Fibroblast of the aortic adventitia (primary cell): Measurements from ENCODE around the gene CCDC160. TPM values are rescaled to one million over a fixed set of nuclear protein-coding genes. Genes with fewer than 3 reads are reported as not detected.
"Not testable (repeated sequence)": the region's sequence is repeated elsewhere in the genome, so short reads cannot be mapped to it uniquely, and the experiment has no call there.

Experiments
- DNase-seq: peaks from one replicate; pipeline ENCODE4 v3.0.0-alpha.2; 2010; ENCODE audit warnings: low read depth
- H3K4me3 ChIP-seq: 2 replicates; pipeline ENCODE4 v1.5.1; 2011; ENCODE audit warnings: low read depth, mild to moderate bottlenecking, control low read depth, low read length, moderate library complexity
- CTCF ChIP-seq: IDR thresholded peaks from 2 replicates; pipeline ENCODE4 v1.5.1; 2011; ENCODE audit warnings: mild to moderate bottlenecking, low read length, control low read depth, inconsistent platforms; ENCODE audit not compliant: insufficient read depth
- total RNA-seq: library from RNA; depleted of rRNA; stranded (reverse); fragments of >200 nt; gene quantifications from 2 replicates; pipeline ENCODE4 v1.2.3, GENCODE V29; 2012; ENCODE audit warnings: low replicate concordance

CCDC160 gene
- total RNA-seq, 1 donor: not detected

- DNase-seq: no peak
- TF ChIP-seq CTCF: no peak
- no peak overlapping the region for H3K4me3 ChIP-seq
Measured at GRCh38 chrX:134235236-134235635, 1.7 kb upstream of the CCDC160 start.

GRCh38 chrX:134238144-134238543, 1.2 kb downstream of the CCDC160 start:
- H3K4me3 ChIP-seq, DNase-seq: not testable (repeated sequence)

- DNase-seq: no peak
- H3K4me3 ChIP-seq: no peak overlapping the region
- no peak for TF ChIP-seq CTCF
Measured at GRCh38 chrX:134239016-134239415, 2.0 kb downstream of the CCDC160 start.

DNA sequence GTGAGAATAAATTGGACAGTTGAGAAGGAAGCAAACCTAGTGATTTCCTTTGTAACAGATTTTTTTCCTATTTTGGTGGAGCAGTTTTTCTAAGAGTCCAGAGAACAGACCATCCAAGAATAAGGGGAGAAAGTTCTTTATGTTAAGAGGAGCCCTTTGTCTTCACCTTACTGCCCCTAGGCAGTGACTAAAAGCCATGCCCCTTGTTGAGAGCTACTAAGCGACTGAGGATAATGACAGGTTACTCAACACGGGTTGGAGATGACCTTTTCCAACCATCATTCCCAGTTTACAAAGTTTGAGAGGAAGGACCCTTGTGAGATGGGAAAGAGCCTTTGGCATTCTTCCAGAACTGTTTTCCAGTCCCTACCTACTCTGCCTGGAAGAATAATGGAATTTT, 3.2 kb downstream of the CCDC160 start:
- H3K4me3 ChIP-seq: no peak overlapping the region
- DNase-seq: no peak
- no peak for TF ChIP-seq CTCF

GRCh38 chrX:134241960-134242619, 5.1 kb downstream of the CCDC160 start:
- TF ChIP-seq CTCF: no peak
- DNase-seq: no peak
- H3K4me3 ChIP-seq: no peak overlapping the region

DNA sequence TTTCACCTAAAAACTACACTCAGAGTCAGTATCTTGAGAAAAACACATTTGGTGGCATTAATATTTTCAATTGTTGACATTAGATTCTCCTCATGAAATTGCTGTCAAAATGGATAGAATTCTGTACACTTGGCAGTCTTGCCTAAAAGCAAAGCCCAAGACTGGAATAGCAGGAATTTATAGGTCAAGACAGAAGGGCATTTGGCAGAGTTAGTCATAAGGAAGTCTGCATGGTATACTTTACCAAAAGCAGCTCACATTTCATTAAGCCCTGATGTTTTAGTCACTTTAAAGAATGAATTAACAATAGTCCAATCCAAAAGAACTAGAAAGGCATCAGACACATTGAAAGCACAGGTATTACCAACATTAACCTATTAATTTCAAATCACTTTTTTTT, 7.1 kb downstream of the CCDC160 start:
- H3K4me3 ChIP-seq: no peak overlapping the region
- DNase-seq: no peak
- no peak for TF ChIP-seq CTCF

DNA sequence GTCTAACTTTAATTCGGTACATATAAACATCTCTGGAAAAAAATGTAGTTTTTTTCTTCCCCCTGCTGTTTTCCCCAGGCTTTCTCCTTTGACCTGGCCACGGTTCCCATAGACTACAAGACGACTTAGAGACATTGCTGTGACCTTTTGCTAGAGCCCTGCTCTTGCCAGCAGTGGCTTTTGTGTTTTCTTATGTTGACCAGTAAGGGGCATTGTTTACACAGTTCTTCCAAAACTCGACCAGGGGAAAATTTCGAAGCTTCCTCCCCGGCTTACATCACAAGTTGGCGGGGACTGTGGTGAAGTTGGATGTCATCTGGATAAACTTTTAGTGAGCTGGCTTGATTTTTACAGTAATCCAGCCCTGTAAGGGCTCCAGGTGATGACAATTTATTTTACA, 9.3 kb downstream of the CCDC160 start:
- no peak for TF ChIP-seq CTCF
- DNase-seq: no peak
- no peak overlapping the region for H3K4me3 ChIP-seq
